Muscle layer of duodenum (tissue), 2 donors: ENCODE data around the gene GPHN.

Experiments
- H3K27ac ChIP-seq: one replicate; pipeline ENCODE4 v1.7.0; 2013; ENCODE audit warnings: mild to moderate bottlenecking, low read length
- H3K27me3 ChIP-seq: one replicate; pipeline ENCODE4 v1.7.0; 2013; ENCODE audit warnings: low read depth, mild to moderate bottlenecking, control low read depth, low read length
- H3K36me3 ChIP-seq, 2 donors: one replicate each; pipeline ENCODE4 v1.7.0; 2013; ENCODE audit warnings: low read length in 2 of 2, control low read depth in 1 of 2, mild to moderate bottlenecking in 1 of 2; ENCODE audit not compliant: insufficient read depth in 2 of 2, control insufficient read depth in 1 of 2
- H3K4me1 ChIP-seq, 2 donors: one replicate each; pipeline ENCODE4 v1.7.0; 2013; ENCODE audit warnings: low read length in 2 of 2, mild to moderate bottlenecking in 2 of 2, control low read depth in 1 of 2, moderate library complexity in 1 of 2; ENCODE audit not compliant: insufficient read depth in 2 of 2, control insufficient read depth in 1 of 2
- H3K4me3 ChIP-seq, 2 donors: one replicate each; pipeline ENCODE4 v1.7.0; 2013; ENCODE audit warnings: low read length in 2 of 2, low read depth in 1 of 2, mild to moderate bottlenecking in 1 of 2
- H3K9me3 ChIP-seq, 2 donors: one replicate each; pipeline ENCODE4 v1.7.0; 2013; ENCODE audit warnings: low read length in 2 of 2, control low read depth in 1 of 2, mild to moderate bottlenecking in 1 of 2; ENCODE audit not compliant: control insufficient read depth in 1 of 2
- donor health status: healthy.

GPHN gene

DNA sequence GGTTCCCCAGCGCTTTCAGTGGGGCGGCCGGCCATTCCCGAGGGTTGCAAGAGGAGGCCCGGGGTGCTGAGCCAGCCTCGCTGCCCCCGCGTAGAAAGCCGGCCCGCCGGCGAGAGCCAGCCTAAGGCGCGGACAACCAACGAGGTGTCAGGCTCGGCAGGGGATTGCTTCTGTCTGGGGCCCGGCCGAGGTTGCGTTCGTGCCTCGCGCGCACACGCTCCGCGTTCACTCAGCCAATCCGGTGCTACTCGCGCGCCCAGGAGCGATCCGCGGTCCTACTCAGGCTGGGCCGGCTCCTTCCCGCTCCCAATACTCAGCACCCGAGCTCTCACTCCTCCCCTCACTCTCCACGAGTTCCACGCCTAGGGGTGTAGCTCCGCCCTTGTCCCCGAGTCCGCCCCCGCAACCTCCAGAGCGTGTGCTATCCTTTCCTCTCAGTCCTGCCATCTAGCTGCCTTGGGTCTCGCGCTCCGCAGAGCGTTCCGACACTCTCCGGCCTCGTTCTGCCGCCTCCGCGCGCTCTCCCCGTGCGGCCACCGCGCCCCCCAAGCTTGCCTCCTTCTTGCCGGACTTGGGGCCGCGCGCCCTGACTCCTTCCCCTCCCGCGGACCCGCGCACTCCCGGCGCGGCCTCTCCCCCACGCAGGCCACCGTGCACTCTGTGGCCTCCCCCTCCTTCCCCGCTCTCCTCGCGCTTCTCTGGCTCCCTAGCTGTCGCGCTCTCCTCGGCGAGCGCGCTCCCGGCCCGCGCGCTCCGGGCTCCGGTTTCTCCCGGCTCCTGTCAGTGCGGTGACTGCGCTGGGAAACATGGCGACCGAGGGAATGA lies at the start of gene GPHN:
GPHN (plus strand) TSS at position 426 of the 825 bp plus-strand sequence.
- Histone ChIP-seq H3K4me1 (peaks cover 5 to 12% of the 10 kb centered on the region in 2 donors), H3K4me3 (peak within 1 kb of the TSS; percentile 92 to 97), H3K27me3 (no peaks in the 10 kb centered on the region), H3K27ac (peak within 1 kb of the TSS; percentile 94), H3K36me3 (no peaks in the 10 kb centered on the region), H3K9me3 (no peaks in the 10 kb centered on the region)

DNA sequence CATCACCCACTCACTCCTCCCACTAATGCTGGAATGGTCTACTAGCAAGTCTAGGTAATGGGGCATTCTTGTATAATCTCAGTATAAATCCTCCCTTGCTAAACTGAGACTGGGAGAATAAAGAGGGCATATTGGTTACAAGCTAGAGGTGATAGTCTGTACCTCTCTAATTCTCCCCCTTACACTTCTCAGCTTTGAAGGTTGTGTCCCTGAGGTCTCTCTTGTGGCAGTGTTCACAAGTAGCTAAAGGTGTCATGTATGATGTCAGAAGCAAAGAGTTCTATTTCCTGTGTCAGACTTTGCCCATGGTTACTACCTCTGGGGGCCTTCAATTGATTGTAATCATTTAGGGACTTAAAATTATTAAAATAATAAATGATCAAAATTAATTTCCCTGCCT lies 48.3 kb upstream of the GPHN start:
- Histone ChIP-seq H3K4me1 (no peaks in the 10 kb centered on the region), H3K27ac (no peak overlapping the region), H3K36me3 (no peaks in the 10 kb centered on the region)

GRCh38 chr14:66464261-66464660 lies 43.7 kb upstream of the GPHN start:
- H3K9me3 ChIP-seq = no peaks in the 10 kb centered on the region

More for the DNA sequence above, 48.3 kb upstream of the GPHN start:
- Histone ChIP-seq H3K27me3 (no peaks in the 10 kb centered on the region), H3K9me3 (no peaks in the 10 kb centered on the region), H3K4me3 (no peak overlapping the region)

GRCh38 chr14:66468778-66469367 lies 39.1 kb upstream of the GPHN start:
- peaks cover 0 to 3% of the 10 kb centered on the region in 2 donors for H3K9me3 ChIP-seq
- no peaks in the 10 kb centered on the region for H3K27me3 ChIP-seq
- H3K36me3 ChIP-seq = no peaks in the 10 kb centered on the region
- H3K4me3 ChIP-seq = no peak overlapping the region
- no peak overlapping the region for H3K27ac ChIP-seq
- H3K4me1 ChIP-seq = no peaks in the 10 kb centered on the region

More at GRCh38 chr14:66464261-66464660, 43.7 kb upstream of the GPHN start:
- Histone ChIP-seq H3K36me3 (no peaks in the 10 kb centered on the region), H3K4me3 (no peak overlapping the region), H3K27me3 (no peaks in the 10 kb centered on the region), H3K4me1 (no peaks in the 10 kb centered on the region), H3K27ac (no peak overlapping the region)

DNA sequence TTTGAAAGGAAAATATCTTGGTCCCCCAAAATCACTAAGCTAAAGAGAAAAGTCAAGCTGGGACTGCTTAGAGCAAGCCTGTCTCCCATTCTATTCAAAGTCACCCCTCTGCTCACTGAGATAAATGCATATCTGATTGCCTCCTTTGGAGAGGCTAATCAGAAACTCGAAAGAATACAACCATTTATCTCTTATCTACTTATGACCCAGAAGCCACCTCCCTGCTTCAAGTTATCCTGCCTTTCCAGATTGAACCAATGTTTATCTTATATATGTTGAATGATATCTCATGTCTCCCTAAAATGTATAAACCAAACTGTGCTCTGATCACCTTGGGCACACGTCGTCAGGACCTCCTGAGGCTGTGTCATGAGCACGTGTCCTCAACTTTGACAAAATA lies 36.4 kb upstream of the GPHN start:
- Histone ChIP-seq H3K4me3 (no peak overlapping the region), H3K9me3 (peaks cover 0 to 3% of the 10 kb centered on the region in 2 donors), H3K27me3 (no peaks in the 10 kb centered on the region), H3K27ac (no peak overlapping the region), H3K36me3 (no peaks in the 10 kb centered on the region), H3K4me1 (no peaks in the 10 kb centered on the region)

GRCh38 chr14:66472251-66472650 lies 35.7 kb upstream of the GPHN start:
- Histone ChIP-seq H3K27ac (no peak overlapping the region), H3K9me3 (peaks cover 0 to 3% of the 10 kb centered on the region in 2 donors), H3K4me1 (no peaks in the 10 kb centered on the region), H3K36me3 (no peaks in the 10 kb centered on the region), H3K27me3 (no peaks in the 10 kb centered on the region), H3K4me3 (no peak overlapping the region)

GRCh38 chr14:66473223-66473622 lies 34.7 kb upstream of the GPHN start:
- no peak overlapping the region for H3K4me3 ChIP-seq
- no peaks in the 10 kb centered on the region for H3K36me3 ChIP-seq
- H3K4me1 ChIP-seq = no peaks in the 10 kb centered on the region
- H3K27me3 ChIP-seq = no peaks in the 10 kb centered on the region
- H3K9me3 ChIP-seq = peaks cover 0 to 3% of the 10 kb centered on the region in 2 donors
- no peak overlapping the region for H3K27ac ChIP-seq

- H3K27me3 ChIP-seq = no peaks in the 10 kb centered on the region
- H3K4me3 ChIP-seq = no peak overlapping the region
- H3K9me3 ChIP-seq = no peaks in the 10 kb centered on the region
- H3K4me1 ChIP-seq = no peaks in the 10 kb centered on the region
- H3K27ac ChIP-seq = no peak overlapping the region
- H3K36me3 ChIP-seq = no peaks in the 10 kb centered on the region
These were observed 31.0 kb upstream of the GPHN start for GRCh38 chr14:66476964-66477363.

- H3K9me3 ChIP-seq = no peaks in the 10 kb centered on the region
- H3K36me3 ChIP-seq = no peaks in the 10 kb centered on the region
- no peaks in the 10 kb centered on the region for H3K4me1 ChIP-seq
- no peak overlapping the region for H3K27ac ChIP-seq
- no peak overlapping the region for H3K4me3 ChIP-seq
- no peaks in the 10 kb centered on the region for H3K27me3 ChIP-seq
These were observed 30.4 kb upstream of the GPHN start for GRCh38 chr14:66477567-66477966.

GRCh38 chr14:66482873-66483272 lies 25.1 kb upstream of the GPHN start:
- no peaks in the 10 kb centered on the region for H3K36me3 ChIP-seq

GRCh38 chr14:66483322-66483721 lies 24.6 kb upstream of the GPHN start:
- H3K27ac ChIP-seq = no peak overlapping the region
- no peaks in the 10 kb centered on the region for H3K4me1 ChIP-seq
- no peaks in the 10 kb centered on the region for H3K27me3 ChIP-seq
- H3K36me3 ChIP-seq = no peaks in the 10 kb centered on the region
- no peak overlapping the region for H3K4me3 ChIP-seq
- no peaks in the 10 kb centered on the region for H3K9me3 ChIP-seq

More at GRCh38 chr14:66482873-66483272, 25.1 kb upstream of the GPHN start:
- Histone ChIP-seq H3K4me1 (no peaks in the 10 kb centered on the region), H3K4me3 (no peak overlapping the region), H3K27me3 (no peaks in the 10 kb centered on the region), H3K27ac (no peak overlapping the region), H3K9me3 (no peaks in the 10 kb centered on the region)
